Sigmoid colon (tissue), 4 donors: ENCODE data around the gene GNB3.

Experiments used
- EP300 ChIP-seq, 4 donors: sonication (generic); formaldehyde crosslinking; IDR thresholded peaks; one replicate each; pipeline ENCODE4 v1.6.1; 2017; ENCODE audit warnings: antibody characterized with exemption in 4 of 4
- POLR2A ChIP-seq, 2 donors: fragments of 450-650 bp; IDR thresholded peaks; one replicate each; pipeline ENCODE4 v1.6.1; 2016; ENCODE audit warnings: antibody characterized with exemption in 2 of 2, mild to moderate bottlenecking in 2 of 2, moderate library complexity in 2 of 2
- POLR2AphosphoS5 ChIP-seq, 4 donors: sonication (generic); formaldehyde crosslinking; IDR thresholded peaks; one replicate each; pipeline ENCODE4 v1.6.1; 2017; ENCODE audit warnings: antibody characterized with exemption in 4 of 4
- TF ChIP-seq, protein P1 (sequence below), 4 experiments: fragments of 450-650 bp in 3 of 4; fragments of 200-600 bp in 1 of 4; IDR thresholded peaks; one replicate each; pipeline ENCODE4 v1.5.1; 2016 to 2019; ENCODE audit warnings: antibody characterized with exemption in 4 of 4, mild to moderate bottlenecking in 3 of 4, moderate library complexity in 2 of 4

DNA sequence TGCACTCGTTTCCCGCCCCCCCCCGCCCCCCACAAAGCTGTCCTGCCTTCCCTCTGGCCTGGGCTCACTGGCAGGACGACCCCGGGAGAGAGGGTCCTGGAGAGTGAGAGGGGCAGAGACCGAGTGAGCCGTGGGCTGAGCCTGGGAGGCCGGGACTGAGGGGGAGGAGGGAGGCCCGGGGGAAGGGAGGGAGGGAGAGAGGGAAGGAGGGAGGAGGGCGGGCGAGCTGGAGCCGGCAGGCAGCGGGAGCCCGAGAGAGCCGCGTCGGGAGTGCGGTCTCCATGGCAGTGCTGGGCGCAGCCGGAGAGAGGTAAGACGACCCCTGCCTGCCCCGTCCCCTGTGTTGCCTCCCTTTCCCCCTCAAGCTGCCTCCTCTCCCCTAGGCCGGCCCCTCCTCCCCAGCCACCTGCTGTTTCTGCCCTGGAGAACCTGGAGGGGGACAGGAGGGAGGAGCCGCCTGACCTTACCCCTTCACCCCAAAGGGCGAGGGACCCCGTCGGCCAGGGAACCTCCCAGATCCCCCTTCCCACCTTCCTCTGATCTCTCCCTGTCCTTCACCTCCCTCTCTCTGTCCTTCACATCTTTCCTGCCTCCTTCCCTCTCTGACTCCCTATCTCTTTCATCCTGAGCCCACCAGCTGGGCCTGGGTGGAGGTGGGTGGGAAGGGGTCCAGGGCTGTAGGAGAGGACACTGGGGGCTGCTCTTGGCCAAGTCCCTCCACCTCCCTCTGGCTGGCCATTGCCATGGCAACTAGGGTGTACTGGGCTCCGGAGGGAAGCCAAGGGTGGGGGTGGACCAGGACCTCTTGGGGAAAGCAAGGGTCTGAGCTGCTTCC is 18.9 kb upstream of the GNB3 start, which contains the start of gene GPR162:
- TF ChIP-seq, protein P1, sequence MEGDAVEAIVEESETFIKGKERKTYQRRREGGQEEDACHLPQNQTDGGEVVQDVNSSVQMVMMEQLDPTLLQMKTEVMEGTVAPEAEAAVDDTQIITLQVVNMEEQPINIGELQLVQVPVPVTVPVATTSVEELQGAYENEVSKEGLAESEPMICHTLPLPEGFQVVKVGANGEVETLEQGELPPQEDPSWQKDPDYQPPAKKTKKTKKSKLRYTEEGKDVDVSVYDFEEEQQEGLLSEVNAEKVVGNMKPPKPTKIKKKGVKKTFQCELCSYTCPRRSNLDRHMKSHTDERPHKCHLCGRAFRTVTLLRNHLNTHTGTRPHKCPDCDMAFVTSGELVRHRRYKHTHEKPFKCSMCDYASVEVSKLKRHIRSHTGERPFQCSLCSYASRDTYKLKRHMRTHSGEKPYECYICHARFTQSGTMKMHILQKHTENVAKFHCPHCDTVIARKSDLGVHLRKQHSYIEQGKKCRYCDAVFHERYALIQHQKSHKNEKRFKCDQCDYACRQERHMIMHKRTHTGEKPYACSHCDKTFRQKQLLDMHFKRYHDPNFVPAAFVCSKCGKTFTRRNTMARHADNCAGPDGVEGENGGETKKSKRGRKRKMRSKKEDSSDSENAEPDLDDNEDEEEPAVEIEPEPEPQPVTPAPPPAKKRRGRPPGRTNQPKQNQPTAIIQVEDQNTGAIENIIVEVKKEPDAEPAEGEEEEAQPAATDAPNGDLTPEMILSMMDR (IDR thresholded peaks at IDR 0.05), result no peak
- TF ChIP-seq POLR2A (IDR thresholded peaks at IDR 0.05) (no peak), EP300 (IDR thresholded peaks at IDR 0.05) (no peak), POLR2AphosphoS5 (IDR thresholded peaks at IDR 0.05) (no peak)
